Neural progenitor cell (in vitro differentiated cells): ENCODE results near the gene CCDC120. TPM values are rescaled to one million over a fixed set of nuclear protein-coding genes. Genes with fewer than 3 reads are reported as not detected.

Experiments
- DNase-seq: peaks from one replicate; pipeline ENCODE4 v3.0.0-alpha.2; 2016; ENCODE audit warnings: low spot score
- H2AFZ ChIP-seq: fragments of 200-600 bp; sonication (generic); replicated peaks from 2 replicates; pipeline ENCODE4 v1.6.1; 2016; ENCODE audit warnings: antibody characterized with exemption
- H3F3A ChIP-seq: fragments of 200-600 bp; sonication (generic); 2 replicates; pipeline ENCODE4 v1.6.1; 2016; ENCODE audit warnings: antibody characterized with exemption, low read depth
- H3K27ac ChIP-seq: fragments of 200-600 bp; sonication (generic); 2 replicates; pipeline ENCODE4 v1.5.1; 2016; ENCODE audit warnings: mild to moderate bottlenecking
- H3K27me3 ChIP-seq: fragments of 200-600 bp; sonication (generic); 2 replicates; pipeline ENCODE4 v1.6.1; 2016; ENCODE audit warnings: mild to moderate bottlenecking, moderate library complexity
- H3K36me3 ChIP-seq: fragments of 200-600 bp; sonication (generic); 2 replicates; pipeline ENCODE4 v1.5.1; 2016
- H3K4me1 ChIP-seq: fragments of 200-600 bp; sonication (generic); 2 replicates; pipeline ENCODE4 v1.6.1; 2016; ENCODE audit warnings: mixed run types
- H3K4me2 ChIP-seq: fragments of 200-600 bp; sonication (generic); 2 replicates; pipeline ENCODE4 v1.6.1; 2016
- H3K4me3 ChIP-seq: fragments of 200-600 bp; sonication (generic); 2 replicates; pipeline ENCODE4 v1.5.1; 2016
- H3K79me2 ChIP-seq: fragments of 200-600 bp; sonication (generic); 2 replicates; pipeline ENCODE4 v1.6.1; 2016; ENCODE audit warnings: low read depth
- H3K9ac ChIP-seq: fragments of 200-600 bp; sonication (generic); 2 replicates; pipeline ENCODE4 v1.6.1; 2016
- H3K9me3 ChIP-seq: fragments of 200-600 bp; sonication (generic); 2 replicates; pipeline ENCODE4 v1.5.1; 2016; ENCODE audit warnings: low read depth
- H4K20me1 ChIP-seq: fragments of 200-600 bp; sonication (generic); 2 replicates; pipeline ENCODE4 v1.6.1; 2016; ENCODE audit warnings: low read depth
- H3K27ac Mint-ChIP-seq: 3 replicates; pipeline ENCODE4 v1.8.0; 2021; ENCODE audit warnings: mixed read lengths
- H3K27me3 Mint-ChIP-seq: 2 replicates; pipeline ENCODE4 v1.8.0; 2022; ENCODE audit warnings: low read depth, mild to moderate bottlenecking, inconsistent platforms, moderate library complexity, mixed read lengths; ENCODE audit not compliant: insufficient read depth
- H3K36me3 Mint-ChIP-seq: 3 replicates; pipeline ENCODE4 v1.8.0; 2021; ENCODE audit warnings: mixed read lengths
- H3K4me1 Mint-ChIP-seq: 3 replicates; pipeline ENCODE4 v1.8.0; 2021; ENCODE audit warnings: mixed read lengths
- H3K4me3 Mint-ChIP-seq: 3 replicates; pipeline ENCODE4 v1.8.0; 2021; ENCODE audit warnings: mild to moderate bottlenecking, moderate library complexity, mixed read lengths
- H3K9me3 Mint-ChIP-seq: 3 replicates; pipeline ENCODE4 v1.8.0; 2020; ENCODE audit warnings: mixed read lengths
- EZH2 ChIP-seq: fragments of 200-600 bp; sonication (generic); IDR thresholded peaks from 2 replicates; pipeline ENCODE4 v1.6.1; 2017; ENCODE audit warnings: antibody characterized with exemption, mild to moderate bottlenecking, moderate library complexity
- EZH2phosphoT487 ChIP-seq: fragments of 200-600 bp; sonication (generic); IDR thresholded peaks from 2 replicates; pipeline ENCODE4 v1.6.1; 2017; ENCODE audit warnings: antibody characterized with exemption
- total RNA-seq: library from RNA; depleted of rRNA; stranded (reverse); fragments of >200 nt; gene quantifications from 2 replicates; pipeline ENCODE4 v1.2.3, GENCODE V29; 2015; ENCODE audit warnings: low replicate concordance
- TF ChIP-seq, protein P1 (sequence below): fragments of 200-600 bp; sonication (generic); IDR thresholded peaks from 2 replicates; pipeline ENCODE4 v1.5.1; 2017; ENCODE audit warnings: antibody characterized with exemption, mild to moderate bottlenecking

CCDC120 gene
- total RNA-seq, 1 donor from 2014 or later: 1.1 TPM

DNA sequence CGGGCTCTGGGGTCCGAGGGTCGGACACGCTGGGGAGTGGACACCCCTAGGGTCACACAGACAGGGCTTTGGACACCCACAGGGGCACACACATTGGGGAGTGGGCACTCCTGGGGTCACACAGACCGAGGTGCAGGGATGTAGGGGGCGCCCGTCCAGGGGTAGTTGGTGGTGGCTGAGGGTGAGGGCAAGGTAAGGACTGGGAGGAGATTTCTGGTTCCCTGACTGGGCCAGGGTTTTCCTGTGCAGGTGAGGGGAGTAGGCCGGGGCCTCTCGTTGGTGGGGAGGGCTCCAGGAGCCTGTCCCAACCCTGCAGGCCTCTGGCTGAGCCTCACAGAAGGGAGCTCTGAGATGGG lies 42.8 kb downstream of the CCDC120 start:
- Mint-ChIP-seq H3K27me3 (peaks cover 2% of the 10 kb centered on the region), H3K4me1 (no peaks in the 10 kb centered on the region), H3K4me3 (peak overlapping the region; percentile 90), H3K36me3 (no peaks in the 10 kb centered on the region), H3K9me3 (peaks cover 8% of the 10 kb centered on the region), H3K27ac (no peak overlapping the region)
- Histone ChIP-seq H3K9ac (no peak overlapping the region), H3K27me3 (no peaks in the 10 kb centered on the region), H3K79me2 (no peaks in the 10 kb centered on the region), H3K4me3 (peak overlapping the region; percentile 62), H4K20me1 (no peaks in the 10 kb centered on the region), H3K4me2 (peak overlapping the region; percentile 80), H3K9me3 (no peaks in the 10 kb centered on the region), H3K36me3 (no peaks in the 10 kb centered on the region), H3F3A (no peaks in the 10 kb centered on the region), H3K4me1 (no peaks in the 10 kb centered on the region), H2AFZ (no peak overlapping the region), H3K27ac (no peak overlapping the region)
- TF ChIP-seq, protein P1, sequence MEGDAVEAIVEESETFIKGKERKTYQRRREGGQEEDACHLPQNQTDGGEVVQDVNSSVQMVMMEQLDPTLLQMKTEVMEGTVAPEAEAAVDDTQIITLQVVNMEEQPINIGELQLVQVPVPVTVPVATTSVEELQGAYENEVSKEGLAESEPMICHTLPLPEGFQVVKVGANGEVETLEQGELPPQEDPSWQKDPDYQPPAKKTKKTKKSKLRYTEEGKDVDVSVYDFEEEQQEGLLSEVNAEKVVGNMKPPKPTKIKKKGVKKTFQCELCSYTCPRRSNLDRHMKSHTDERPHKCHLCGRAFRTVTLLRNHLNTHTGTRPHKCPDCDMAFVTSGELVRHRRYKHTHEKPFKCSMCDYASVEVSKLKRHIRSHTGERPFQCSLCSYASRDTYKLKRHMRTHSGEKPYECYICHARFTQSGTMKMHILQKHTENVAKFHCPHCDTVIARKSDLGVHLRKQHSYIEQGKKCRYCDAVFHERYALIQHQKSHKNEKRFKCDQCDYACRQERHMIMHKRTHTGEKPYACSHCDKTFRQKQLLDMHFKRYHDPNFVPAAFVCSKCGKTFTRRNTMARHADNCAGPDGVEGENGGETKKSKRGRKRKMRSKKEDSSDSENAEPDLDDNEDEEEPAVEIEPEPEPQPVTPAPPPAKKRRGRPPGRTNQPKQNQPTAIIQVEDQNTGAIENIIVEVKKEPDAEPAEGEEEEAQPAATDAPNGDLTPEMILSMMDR: peak; percentile 31
- TF ChIP-seq EZH2 (no peak), EZH2phosphoT487 (no peak)
- DNase-seq: no peak

DNA sequence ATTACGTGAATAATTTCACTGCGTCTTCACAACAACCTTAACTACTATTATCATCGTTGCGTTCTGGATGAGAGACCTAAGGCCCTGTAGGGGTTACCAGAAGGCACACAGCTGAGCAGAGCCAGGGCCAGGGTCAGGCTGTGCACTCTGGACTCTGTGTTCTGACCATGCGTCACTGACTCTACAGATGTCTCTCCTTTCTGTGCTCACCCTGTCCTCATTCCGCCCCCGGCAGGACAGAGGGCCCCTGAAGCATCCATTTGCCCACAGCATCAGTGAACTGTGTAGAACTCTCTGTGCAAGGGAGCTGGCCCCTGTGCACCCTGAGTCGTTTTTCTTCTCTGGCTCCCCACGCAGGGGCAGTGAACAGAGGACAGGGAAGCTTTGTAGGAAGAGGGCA lies 43.4 kb downstream of the CCDC120 start:
- Histone ChIP-seq H3K27me3 (no peaks in the 10 kb centered on the region), H3K4me3 (no peak overlapping the region), H3K79me2 (no peaks in the 10 kb centered on the region), H3K4me2 (no peak overlapping the region), H2AFZ (no peak overlapping the region), H3K9ac (no peak overlapping the region), H3K9me3 (no peaks in the 10 kb centered on the region), H3F3A (no peaks in the 10 kb centered on the region), H3K27ac (no peak overlapping the region), H4K20me1 (no peaks in the 10 kb centered on the region), H3K36me3 (no peaks in the 10 kb centered on the region), H3K4me1 (no peaks in the 10 kb centered on the region)
- no peaks in the 10 kb centered on the region for H3K36me3 Mint-ChIP-seq
- H3K27ac Mint-ChIP-seq: no peak overlapping the region
- H3K4me1 Mint-ChIP-seq: no peaks in the 10 kb centered on the region
- peaks cover 8% of the 10 kb centered on the region for H3K9me3 Mint-ChIP-seq
- H3K4me3 Mint-ChIP-seq: peak overlapping the region; percentile 90
- TF ChIP-seq EZH2phosphoT487 (no peak), EZH2 (no peak)
- TF ChIP-seq, protein P1: no peak
- H3K27me3 Mint-ChIP-seq: peaks cover 4% of the 10 kb centered on the region
- no peak for DNase-seq

DNA sequence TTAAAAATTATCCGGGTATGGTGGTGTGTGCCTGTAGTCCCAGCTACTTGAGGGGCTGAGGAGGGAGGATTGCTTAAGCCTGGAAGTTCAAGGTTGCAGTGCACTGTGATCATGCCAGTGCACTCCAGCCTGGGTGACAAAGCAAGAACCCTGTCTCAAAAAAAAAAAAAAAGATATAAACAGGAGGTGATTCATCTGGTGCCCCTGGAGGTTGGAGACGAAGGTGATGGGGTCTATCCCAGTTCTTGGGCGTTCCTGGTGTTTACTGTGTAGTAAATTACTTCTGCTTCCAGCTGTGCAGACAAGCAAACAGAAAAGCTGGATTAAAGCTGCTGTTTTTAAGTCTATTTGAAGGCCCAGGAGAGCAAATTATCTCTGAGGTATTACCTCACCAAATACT lies 44.8 kb downstream of the CCDC120 start:
- Histone ChIP-seq H3K4me3 (no peak overlapping the region), H3F3A (no peaks in the 10 kb centered on the region), H3K27ac (no peak overlapping the region), H4K20me1 (no peaks in the 10 kb centered on the region), H3K9ac (no peak overlapping the region), H3K27me3 (no peaks in the 10 kb centered on the region), H3K79me2 (no peaks in the 10 kb centered on the region), H3K9me3 (no peaks in the 10 kb centered on the region), H3K4me1 (no peaks in the 10 kb centered on the region), H2AFZ (no peak overlapping the region), H3K36me3 (no peaks in the 10 kb centered on the region), H3K4me2 (no peak overlapping the region)
- no peak for DNase-seq
- H3K27me3 Mint-ChIP-seq: peaks cover 4% of the 10 kb centered on the region
- no peak overlapping the region for H3K27ac Mint-ChIP-seq
- H3K4me1 Mint-ChIP-seq: no peaks in the 10 kb centered on the region
- H3K9me3 Mint-ChIP-seq: peaks cover 8% of the 10 kb centered on the region
- no peak overlapping the region for H3K4me3 Mint-ChIP-seq
- TF ChIP-seq, protein P1: no peak
- no peak for TF ChIP-seq EZH2phosphoT487
- no peak for TF ChIP-seq EZH2
- H3K36me3 Mint-ChIP-seq: no peaks in the 10 kb centered on the region

DNA sequence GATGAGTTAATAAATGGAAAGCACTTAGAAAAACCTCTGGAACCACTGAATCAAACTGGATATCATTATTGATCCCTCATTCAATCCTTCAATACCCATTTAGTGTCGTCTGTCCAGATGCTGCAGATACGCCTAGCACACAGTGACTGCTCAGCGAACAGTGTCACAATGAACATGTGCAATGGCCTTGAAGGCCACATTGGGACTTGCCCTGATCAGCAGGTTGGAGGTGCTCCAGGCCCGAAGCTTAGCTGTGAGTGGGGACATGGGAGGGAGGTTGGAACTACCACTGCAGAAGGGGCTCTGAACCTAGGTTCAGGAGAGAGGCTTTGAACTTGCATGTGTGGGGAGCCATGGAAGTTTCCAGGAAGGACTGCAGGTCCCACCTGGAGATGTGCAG lies 47.5 kb downstream of the CCDC120 start:
- Histone ChIP-seq H3K9ac (no peak overlapping the region), H3K27me3 (no peaks in the 10 kb centered on the region), H3K27ac (no peak overlapping the region), H2AFZ (no peak overlapping the region), H3F3A (no peaks in the 10 kb centered on the region), H3K9me3 (no peaks in the 10 kb centered on the region), H3K36me3 (no peaks in the 10 kb centered on the region), H3K79me2 (no peaks in the 10 kb centered on the region), H3K4me2 (no peak overlapping the region), H3K4me1 (no peaks in the 10 kb centered on the region), H3K4me3 (no peak overlapping the region), H4K20me1 (no peaks in the 10 kb centered on the region)
- Mint-ChIP-seq H3K27ac (no peak overlapping the region), H3K36me3 (no peaks in the 10 kb centered on the region), H3K27me3 (peaks cover 4% of the 10 kb centered on the region), H3K4me3 (peak overlapping the region; percentile 60), H3K4me1 (no peaks in the 10 kb centered on the region), H3K9me3 (peaks cover 6% of the 10 kb centered on the region)
- no peak for DNase-seq
- TF ChIP-seq, protein P1: no peak
- no peak for TF ChIP-seq EZH2
- no peak for TF ChIP-seq EZH2phosphoT487
